ENCODE data around the gene SERTAD3.
"Not testable (repeated sequence)": the region's sequence is repeated elsewhere in the genome, so short reads cannot be mapped to it uniquely, and the experiment has no call there.

Gene SERTAD3

GRCh38 chr19:40457953-40458596 lies 13.9 kb upstream of the SERTAD3 start:
- DNase-seq, result no peak

GRCh38 chr19:40457048-40457447 lies 12.9 kb upstream of the SERTAD3 start:
- no peak for DNase-seq

GRCh38 chr19:40453943-40454342 lies 9.8 kb upstream of the SERTAD3 start:
- DNase-seq, result not testable (repeated sequence)

GRCh38 chr19:40453151-40453735 lies 9.1 kb upstream of the SERTAD3 start:
- DNase-seq, result no peak

- no peak for DNase-seq
These were observed 7.9 kb upstream of the SERTAD3 start for GRCh38 chr19:40452016-40452415.

GRCh38 chr19:40450664-40451063 lies 6.5 kb upstream of the SERTAD3 start:
- DNase-seq, result no peak

GRCh38 chr19:40449506-40449905 lies 5.4 kb upstream of the SERTAD3 start:
- DNase-seq, result no peak

GRCh38 chr19:40446263-40446784 lies 2.2 kb upstream of the SERTAD3 start:
- no peak for DNase-seq

- DNase-seq, result no peak
These were observed 1.7 kb upstream of the SERTAD3 start for GRCh38 chr19:40445780-40446262.

GRCh38 chr19:40444825-40445312 lies 734 bp upstream of the SERTAD3 start:
- DNase-seq, result no peak

- DNase-seq, result peak; percentile 100
These were observed 770 bp downstream of the SERTAD3 start for GRCh38 chr19:40443131-40443999.

- DNase-seq, result no peak
These were observed 1.6 kb downstream of the SERTAD3 start for GRCh38 chr19:40442328-40443130.

GRCh38 chr19:40441719-40442253 lies 2.3 kb downstream of the SERTAD3 start:
- no peak for DNase-seq

GRCh38 chr19:40438284-40438683 lies 5.9 kb downstream of the SERTAD3 start:
- DNase-seq, result no peak

GRCh38 chr19:40433391-40434216 lies 10.5 kb downstream of the SERTAD3 start:
- peak; percentile 69 for DNase-seq

GRCh38 chr19:40432760-40433159 lies 11.4 kb downstream of the SERTAD3 start:
- not testable (repeated sequence) for DNase-seq

- DNase-seq, result no peak
These were observed 12.4 kb downstream of the SERTAD3 start for GRCh38 chr19:40431698-40432097.

- not testable (repeated sequence) for DNase-seq
These were observed 13.9 kb downstream of the SERTAD3 start for GRCh38 chr19:40430242-40430641.

GRCh38 chr19:40428197-40428596 lies 15.9 kb downstream of the SERTAD3 start:
- DNase-seq, result not testable (repeated sequence)

GRCh38 chr19:40425450-40426287 lies 18.5 kb downstream of the SERTAD3 start, which contains the start of gene SERTAD1:
TSS of gene SERTAD1 (minus strand) at chr19:40425992. CDS start at chr19:40423546, 2,446 bp downstream.
- peak; percentile 100 for DNase-seq

Data from CD4-positive, alpha-beta T cell treated with Interleukin-6 for 4 hours (primary cell).